HTERT RPE-1 (cell line): Measurements from ENCODE around the gene DSTN.
"Not testable (repeated sequence)": the region's sequence is repeated elsewhere in the genome, so short reads cannot be mapped to it uniquely, and the experiment has no call there.

Experiments used
- in situ Hi-C: fragments of 300-500 bp; cut with MboI; formaldehyde crosslinking; loops from 4 replicates; pipeline ENCODE4 v1.14.3; 2020; ENCODE audit warnings: low sequenced_read_pairs

The DSTN gene

GRCh38 chr20:17648791-17649730 is 79.2 kb downstream of the DSTN start:
- in situ Hi-C loops = no loop called here

GRCh38 chr20:17650301-17651128 is 80.6 kb downstream of the DSTN start:
- in situ Hi-C loops = no loop called here

DNA sequence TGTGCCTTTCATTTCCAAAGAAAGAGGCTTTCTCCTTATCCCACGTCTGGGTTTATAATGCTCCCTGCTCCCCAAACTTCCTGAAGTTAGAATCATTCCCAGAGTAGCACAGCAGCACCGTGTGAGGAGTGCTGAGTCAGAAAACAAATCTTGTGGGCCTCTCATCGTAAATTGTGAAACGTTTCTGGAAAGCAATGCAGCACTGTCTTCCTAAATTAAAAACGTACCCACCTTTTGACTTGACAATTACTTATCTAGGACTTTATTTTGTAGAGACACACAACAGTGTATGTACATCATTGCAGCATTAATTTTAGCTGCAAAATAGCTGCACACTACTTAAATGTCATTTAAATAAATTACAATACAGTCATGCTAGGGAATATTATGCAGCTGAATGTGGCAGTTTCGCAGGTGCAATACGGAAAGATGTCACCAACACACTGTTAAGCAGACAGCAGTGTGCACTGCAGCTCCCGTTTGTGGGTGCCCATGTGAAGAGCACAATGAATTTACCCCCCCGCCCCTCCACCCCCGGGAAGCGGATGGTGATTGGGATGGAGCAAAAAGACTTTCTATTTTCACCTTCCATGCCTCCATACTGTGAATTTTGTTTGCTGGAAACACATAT is 81.4 kb downstream of the DSTN start:
- in situ Hi-C loops = no loop called here

DNA sequence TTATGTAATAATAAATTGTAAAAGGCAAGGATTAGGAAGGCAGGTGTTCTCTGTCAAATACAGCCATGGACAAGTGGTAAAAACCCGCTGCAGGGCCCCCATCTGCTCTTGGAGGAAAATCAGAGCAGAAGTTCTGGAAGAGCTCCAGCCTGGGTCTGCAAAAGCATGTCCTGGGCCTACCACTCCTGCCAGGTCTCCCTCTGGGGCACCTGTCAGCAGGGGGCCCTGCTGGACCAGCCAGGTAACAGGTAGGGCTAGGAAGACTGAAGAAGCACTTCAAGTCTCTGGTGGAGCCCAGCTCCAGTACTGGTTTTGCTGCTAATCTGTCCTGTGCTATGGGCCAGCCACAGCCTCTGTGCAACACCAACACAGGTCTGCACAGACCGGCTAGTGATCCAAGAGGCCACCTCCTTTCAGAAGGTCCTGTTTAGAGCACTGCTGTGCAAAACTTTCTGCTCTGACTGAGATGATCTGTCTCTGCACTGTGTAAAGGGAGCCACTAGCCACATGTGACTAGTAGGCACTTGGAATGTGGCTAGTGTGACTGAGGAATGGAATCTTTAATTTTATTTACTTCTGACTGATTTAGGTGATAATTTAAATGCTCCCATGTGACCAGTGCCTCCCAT is 82.0 kb downstream of the DSTN start:
- in situ Hi-C loops = no loop called here

DNA sequence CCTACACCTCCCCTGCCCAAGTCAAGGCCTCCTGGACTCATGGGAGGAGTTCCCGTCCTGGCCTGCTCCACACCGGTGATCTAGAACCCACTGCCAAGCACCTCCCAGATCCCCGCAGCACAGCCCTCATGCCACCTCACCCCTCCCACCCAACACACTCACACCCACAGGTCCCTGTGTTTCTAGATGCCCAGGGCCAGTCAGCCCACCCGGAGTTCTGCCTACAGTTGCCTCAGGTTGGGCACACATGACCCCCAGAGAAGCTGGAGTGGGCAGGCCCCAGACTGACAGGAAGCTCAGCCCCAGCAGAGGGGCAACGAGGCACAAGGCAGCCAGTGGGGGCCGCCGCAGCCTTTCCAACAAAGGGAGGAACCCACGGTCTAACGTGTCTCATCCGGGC is 82.5 kb downstream of the DSTN start:
- in situ Hi-C loops = no loop called here

DNA sequence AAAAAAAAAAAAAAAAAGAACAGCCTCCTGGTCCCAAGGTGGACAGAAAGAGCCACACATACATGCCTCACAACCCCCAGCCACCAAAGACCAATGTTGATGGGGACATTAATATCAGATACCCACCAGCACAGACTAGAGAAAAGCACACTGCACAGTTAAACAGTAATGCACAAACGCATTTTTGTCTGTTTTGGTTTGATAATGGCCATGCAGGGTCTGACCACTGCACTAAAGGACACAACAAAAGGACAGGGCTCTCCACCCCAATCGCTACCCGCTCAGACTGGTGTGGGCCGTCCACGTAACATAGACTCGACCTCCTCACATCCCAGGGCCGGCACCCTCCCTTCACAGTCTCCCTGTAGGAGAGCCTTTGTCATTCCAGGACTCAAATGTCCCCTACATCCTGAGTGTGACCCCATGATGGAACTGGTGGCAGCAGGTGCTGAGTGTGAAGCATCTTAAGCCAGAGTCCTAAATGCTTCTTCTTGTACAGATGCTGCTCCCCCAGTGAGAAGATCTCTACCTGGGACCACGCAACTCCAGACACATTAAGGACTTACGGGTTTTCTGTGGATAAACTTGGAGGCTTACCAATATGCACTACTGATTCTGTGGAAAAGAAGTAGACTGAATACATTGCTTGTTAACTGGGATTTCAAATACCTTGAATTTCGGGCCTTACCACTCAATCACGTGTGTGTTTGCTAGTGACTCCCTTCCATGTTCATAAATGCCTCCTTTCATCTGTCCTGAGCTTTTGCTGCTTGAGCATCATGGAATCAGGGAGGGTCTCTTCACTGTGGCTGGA is 84.2 kb downstream of the DSTN start:
- in situ Hi-C loops = no loop called here

DNA sequence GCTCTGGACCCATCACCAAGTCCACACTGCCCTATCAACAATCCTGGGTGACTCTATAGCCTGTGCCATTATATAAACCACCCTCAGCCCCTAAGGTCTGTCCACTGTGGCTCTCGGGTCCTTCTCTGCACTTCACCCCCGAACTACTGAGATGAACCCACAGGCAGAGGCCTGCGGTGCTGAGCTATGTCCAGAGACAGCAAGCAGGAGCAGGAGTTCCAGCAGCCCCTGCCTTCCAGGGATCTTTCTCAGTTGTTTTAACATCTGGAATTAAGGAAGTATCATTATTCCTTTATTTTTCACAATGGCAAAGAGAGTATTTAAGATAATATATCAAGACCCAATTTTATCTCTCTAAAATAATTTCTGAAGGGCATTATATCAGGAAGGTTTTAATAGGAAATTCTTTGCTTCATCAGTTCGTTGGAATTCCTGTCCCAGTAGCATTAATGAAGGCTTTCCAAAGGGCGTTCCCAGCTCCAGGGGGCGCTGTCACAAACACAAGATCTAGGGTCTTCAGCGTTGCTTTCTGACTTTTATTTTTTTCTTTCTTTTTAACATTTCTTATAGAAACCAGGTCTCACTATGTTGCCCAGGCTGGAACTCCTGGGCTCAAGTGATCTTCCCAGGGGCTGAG is 84.9 kb downstream of the DSTN start:
- in situ Hi-C loops = no loop called here

- in situ Hi-C loops = no loop called here
These were observed 85.4 kb downstream of the DSTN start for GRCh38 chr20:17655286-17655651.

DNA sequence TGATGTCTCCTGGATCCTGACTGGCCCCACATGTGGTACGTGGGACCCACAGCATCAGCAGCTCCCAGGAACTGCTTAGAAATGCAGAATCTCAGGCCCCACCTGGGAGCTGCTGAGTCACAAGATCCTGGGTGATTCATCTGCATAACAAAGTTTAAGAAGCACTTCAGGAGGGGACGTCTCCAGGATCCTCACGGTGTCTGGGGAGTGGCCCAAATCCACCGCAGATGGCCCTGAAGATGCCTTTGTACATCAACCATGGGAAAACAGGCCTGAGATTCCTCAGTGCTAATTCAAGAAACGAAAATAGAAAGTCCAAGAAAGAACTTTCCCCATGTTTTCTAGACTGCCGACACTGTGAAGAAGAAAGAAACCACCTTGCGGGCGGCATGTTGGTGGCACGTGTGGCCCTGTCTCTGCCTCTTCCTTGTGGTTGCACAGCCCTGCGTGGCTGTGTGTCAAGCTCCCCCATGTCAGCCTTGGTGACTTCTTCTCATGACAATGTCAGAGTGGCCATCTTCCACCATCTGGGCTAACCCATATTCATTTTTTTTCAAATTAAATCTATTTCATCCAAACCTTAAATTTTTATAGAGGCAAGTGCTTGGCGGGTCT is 86.1 kb downstream of the DSTN start:
- in situ Hi-C loops = no loop called here

- in situ Hi-C loops = no loop called here
These were observed 87.4 kb downstream of the DSTN start for GRCh38 chr20:17657079-17657825.

- in situ Hi-C loops = no loop called here
These were observed 88.2 kb downstream of the DSTN start for GRCh38 chr20:17657898-17658647.

DNA sequence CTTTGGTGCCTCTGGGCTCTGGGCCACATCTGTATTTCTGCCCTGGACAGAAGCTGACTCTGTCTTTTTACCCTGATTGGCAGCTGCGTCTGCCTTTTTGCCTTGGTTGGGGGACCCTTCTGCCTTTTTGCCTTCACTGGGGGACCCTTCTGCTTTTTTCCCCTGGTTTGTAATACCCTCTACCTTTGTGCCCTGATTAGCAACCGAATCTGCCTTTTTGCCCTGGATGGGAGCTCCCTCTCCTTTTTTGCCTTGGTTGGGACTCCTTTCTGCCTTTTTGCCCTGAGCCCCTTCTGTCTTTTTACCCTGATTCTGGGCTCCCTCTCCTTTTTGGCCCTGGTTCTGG is 88.7 kb downstream of the DSTN start:
- in situ Hi-C loops = no loop called here

DNA sequence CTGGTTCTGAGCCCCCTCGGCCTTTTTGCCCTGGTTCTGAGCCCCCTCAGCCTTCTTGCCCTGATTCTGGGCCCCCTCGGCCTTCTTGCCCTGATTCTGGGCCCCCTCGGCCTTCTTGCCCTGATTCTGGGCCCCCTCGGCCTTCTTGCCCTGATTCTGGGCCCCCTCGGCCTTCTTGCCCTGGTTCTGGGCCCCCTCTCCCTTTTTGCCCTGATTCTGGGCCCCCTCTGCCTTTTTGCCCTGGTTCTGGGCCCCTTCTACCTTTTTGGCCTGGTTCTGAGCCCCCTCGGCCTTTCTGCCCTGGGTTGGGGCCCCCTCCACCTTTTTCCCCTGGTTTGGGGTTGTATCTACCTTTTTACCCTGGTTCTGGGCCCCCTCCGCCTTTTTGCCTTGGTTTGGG is 89.5 kb downstream of the DSTN start:
- in situ Hi-C loops = not testable (repeated sequence)
